ENCODE data around the gene GPATCH4.
"Not testable (repeated sequence)": the region's sequence is repeated elsewhere in the genome, so short reads cannot be mapped to it uniquely, and the experiment has no call there.

GPATCH4 gene

GRCh38 chr1:156601122-156601830 is at the start of gene GPATCH4:
Gene GPATCH4 (minus strand): TSS chr1:156601479.
- DNase-seq (ENCODE audit: low read depth in 3 of 3, low spot score in 1 of 3), result peak; percentile 37 to 55 (median 48)

- no peak for DNase-seq (ENCODE audit: low read depth in 3 of 3, low spot score in 1 of 3)
Measured at GRCh38 chr1:156648951-156649350, 47.7 kb upstream of the GPATCH4 start.

- DNase-seq (ENCODE audit: low read depth in 3 of 3, low spot score in 1 of 3), result no peak
Measured at GRCh38 chr1:156648496-156648895, 47.2 kb upstream of the GPATCH4 start.

- DNase-seq (ENCODE audit: low read depth in 3 of 3, low spot score in 1 of 3), result no peak
Measured at GRCh38 chr1:156647351-156647750, 46.1 kb upstream of the GPATCH4 start.

- no peak for DNase-seq (ENCODE audit: low read depth in 3 of 3, low spot score in 1 of 3)
Measured at GRCh38 chr1:156646738-156647211, 45.5 kb upstream of the GPATCH4 start.

GRCh38 chr1:156645666-156646065 is 44.4 kb upstream of the GPATCH4 start:
- no peak for DNase-seq (ENCODE audit: low read depth in 3 of 3, low spot score in 1 of 3)

GRCh38 chr1:156645056-156645455 is 43.8 kb upstream of the GPATCH4 start:
- DNase-seq (ENCODE audit: low read depth in 3 of 3, low spot score in 1 of 3), result no peak

GRCh38 chr1:156644640-156645039 is 43.4 kb upstream of the GPATCH4 start:
- no peak for DNase-seq (ENCODE audit: low read depth in 3 of 3, low spot score in 1 of 3)

- no peak for DNase-seq (ENCODE audit: low read depth in 3 of 3, low spot score in 1 of 3)
Measured at GRCh38 chr1:156644146-156644545, 42.9 kb upstream of the GPATCH4 start.

- DNase-seq (ENCODE audit: low read depth in 3 of 3, low spot score in 1 of 3), result no peak
Measured at GRCh38 chr1:156643778-156644092, 42.5 kb upstream of the GPATCH4 start.

- no peak for DNase-seq (ENCODE audit: low read depth in 3 of 3, low spot score in 1 of 3)
Measured at GRCh38 chr1:156643049-156643777, 41.9 kb upstream of the GPATCH4 start.

- no peak for DNase-seq (ENCODE audit: low read depth in 3 of 3, low spot score in 1 of 3)
Measured at GRCh38 chr1:156642265-156643048, 41.2 kb upstream of the GPATCH4 start.

- no peak for DNase-seq (ENCODE audit: low read depth in 3 of 3, low spot score in 1 of 3)
Measured at GRCh38 chr1:156641761-156642264, 40.5 kb upstream of the GPATCH4 start, which contains the start of gene BCAN. Gene BCAN (plus strand): TSS chr1:156642117. CDS start chr1:156646055, 3,938 bp downstream.

GRCh38 chr1:156640842-156641706 is 39.8 kb upstream of the GPATCH4 start:
- no peak for DNase-seq (ENCODE audit: low read depth in 3 of 3, low spot score in 1 of 3)

GRCh38 chr1:156639601-156640101 is 38.4 kb upstream of the GPATCH4 start:
- no peak for DNase-seq (ENCODE audit: low read depth in 3 of 3, low spot score in 1 of 3)

GRCh38 chr1:156638189-156638985 is 37.1 kb upstream of the GPATCH4 start:
- no peak for DNase-seq (ENCODE audit: low read depth in 3 of 3, low spot score in 1 of 3)

- DNase-seq (ENCODE audit: low read depth in 3 of 3, low spot score in 1 of 3), result no peak
Measured at GRCh38 chr1:156632355-156632754, 31.1 kb upstream of the GPATCH4 start.

- not testable (repeated sequence) for DNase-seq (ENCODE audit: low read depth in 3 of 3, low spot score in 1 of 3)
Measured at GRCh38 chr1:156631152-156631551, 29.9 kb upstream of the GPATCH4 start.

GRCh38 chr1:156629823-156630449 is 28.7 kb upstream of the GPATCH4 start:
- no peak for DNase-seq (ENCODE audit: low read depth in 3 of 3, low spot score in 1 of 3)

Data from stimulated activated CD4-positive, alpha-beta T cell treated with anti-CD3 and anti-CD28 coated beads, TNF-alpha, amount 100 ng/mL, for 1 hour (primary cell).